Left lobe of liver (tissue), 2 donors: ENCODE results near the gene CTDSPL. TPM values are rescaled to one million over a fixed set of nuclear protein-coding genes. Genes with fewer than 3 reads are reported as not detected.
A peak's percentile ranks its signal among the peaks of the same experiment; 100 is the strongest.

ENCODE experiments used
- ATAC-seq: fragments of 200-7000 bp; cut with Tn5 transposase; one replicate; pipeline ENCODE4 v1.9.1; 2020; ENCODE audit warnings: mild to moderate bottlenecking, moderate library complexity
- DNase-seq: peaks from one replicate; pipeline ENCODE4 v3.0.0-alpha.2; 2020; ENCODE audit warnings: low spot score
- total RNA-seq: library from RNA; stranded (reverse); gene quantifications from one replicate; pipeline ENCODE4 v1.2.1, GENCODE V29; 2021
- donor health status: DM: no; HTN: no; CAD: no; lungs with moderate emphysema.
- donor health status: DM: no; HTN: yes; CAD: no.

CTDSPL gene
- total RNA-seq, 1 donor from 2014 or later, result 22.1 TPM

DNA sequence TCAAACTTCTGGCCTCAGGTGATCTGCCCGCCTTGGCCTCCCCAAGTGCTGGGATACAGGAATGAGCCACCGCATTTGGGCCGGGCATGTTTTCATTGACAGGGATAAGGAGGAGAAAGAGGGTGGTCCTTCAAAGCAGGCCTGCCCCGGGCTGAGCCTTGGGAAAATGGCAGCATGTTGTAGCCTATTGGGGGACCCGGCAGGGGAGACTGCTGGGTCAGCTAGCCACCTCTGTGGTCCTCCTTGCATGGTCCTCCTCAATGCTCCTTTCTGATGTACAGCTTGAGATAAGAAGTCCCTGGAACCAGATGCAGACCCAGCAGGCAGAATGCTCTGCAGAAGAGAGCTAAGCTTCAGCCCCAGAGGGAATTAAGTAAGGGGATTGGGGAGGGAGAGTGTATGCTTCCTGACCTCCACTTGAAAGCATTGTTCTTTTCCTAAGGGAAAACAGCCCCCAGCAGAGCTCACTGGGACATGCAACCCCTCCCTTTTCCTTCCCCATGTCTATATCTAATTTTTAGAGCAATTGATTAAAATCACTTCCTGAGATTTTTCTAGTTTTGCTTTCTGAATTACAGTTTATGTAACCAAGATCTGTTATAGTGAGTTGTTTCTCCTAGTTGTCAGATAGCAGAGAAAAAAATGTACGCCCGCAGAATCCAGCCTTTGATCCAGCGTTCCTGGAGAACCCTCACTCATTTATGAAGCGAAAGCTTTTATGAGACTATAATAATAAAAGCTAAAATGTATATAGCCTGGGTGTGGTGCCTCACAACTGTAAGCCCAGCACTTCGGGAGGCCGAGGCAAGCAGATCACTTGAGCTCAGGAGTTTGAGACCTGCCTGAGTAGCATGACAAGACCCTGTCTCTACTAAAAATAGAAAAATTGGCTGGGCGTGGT, 80.2 kb downstream of the CTDSPL start:
- DNase-seq (peak; percentile 40), ATAC-seq (no peak)

- no peak for ATAC-seq
- DNase-seq, result no peak
These were observed 81.0 kb downstream of the CTDSPL start for GRCh38 chr3:37942646-37943045.

GRCh38 chr3:37943126-37943525, 81.4 kb downstream of the CTDSPL start:
- peak; percentile 41 for DNase-seq
- ATAC-seq, result no peak

DNA sequence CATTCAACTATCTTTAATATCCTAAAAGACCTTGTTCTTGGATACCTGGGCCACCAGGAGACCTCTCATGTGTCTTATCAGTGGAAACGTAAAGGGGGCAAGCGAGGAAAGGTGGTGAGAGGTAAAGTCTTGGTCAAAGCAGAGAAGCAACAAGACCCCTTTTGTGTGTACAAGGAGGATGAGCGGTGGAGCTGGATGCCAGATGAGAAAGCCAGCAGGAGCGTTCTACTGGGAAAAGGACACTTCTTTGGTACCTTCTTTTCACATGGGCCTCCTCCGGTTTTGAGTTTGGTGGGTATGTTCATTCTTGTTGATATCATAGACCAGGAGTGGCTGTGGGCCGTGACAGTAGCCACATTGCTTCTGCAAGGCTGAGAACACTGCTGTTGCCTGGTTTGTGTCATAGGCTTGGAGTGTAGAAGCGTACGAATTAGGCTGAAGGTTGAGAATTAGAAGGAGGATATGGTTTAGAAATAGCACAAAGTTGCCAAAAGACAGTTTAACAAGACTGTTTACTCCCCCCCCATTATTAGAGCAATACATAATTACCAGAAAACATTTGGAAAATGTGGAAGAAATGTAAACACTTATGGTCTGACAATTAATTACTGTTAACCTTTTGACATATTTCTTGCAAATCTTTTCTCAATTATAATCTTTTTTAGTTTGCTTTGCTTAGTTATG, 82.1 kb downstream of the CTDSPL start:
- ATAC-seq, result no peak

DNA sequence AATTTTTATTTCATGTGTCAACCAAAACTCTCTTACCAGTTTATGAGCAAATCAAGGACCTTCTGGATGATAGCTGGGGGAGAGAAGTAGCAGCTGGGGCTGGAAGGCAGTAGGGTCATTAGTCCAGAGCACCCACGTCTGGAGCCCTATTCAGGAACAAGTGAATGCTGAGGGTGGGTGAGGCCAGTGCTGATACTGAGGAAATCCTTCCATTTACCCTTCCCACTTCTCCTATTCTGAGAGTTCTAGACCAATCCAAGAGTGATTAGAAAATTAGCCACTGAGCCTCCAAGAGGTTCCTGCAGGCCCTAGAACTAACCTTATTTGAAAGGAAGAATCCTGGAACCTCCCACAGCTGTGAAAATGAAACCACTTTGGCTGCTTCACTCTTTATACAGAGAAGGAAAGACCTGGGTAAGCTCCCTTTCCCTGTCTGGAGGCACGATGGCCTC, 82.7 kb downstream of the CTDSPL start:
- peak; percentile 37 for DNase-seq
- ATAC-seq, result peak; percentile 76

More for the DNA sequence above, 82.1 kb downstream of the CTDSPL start:
- DNase-seq, result peak; percentile 38

DNA sequence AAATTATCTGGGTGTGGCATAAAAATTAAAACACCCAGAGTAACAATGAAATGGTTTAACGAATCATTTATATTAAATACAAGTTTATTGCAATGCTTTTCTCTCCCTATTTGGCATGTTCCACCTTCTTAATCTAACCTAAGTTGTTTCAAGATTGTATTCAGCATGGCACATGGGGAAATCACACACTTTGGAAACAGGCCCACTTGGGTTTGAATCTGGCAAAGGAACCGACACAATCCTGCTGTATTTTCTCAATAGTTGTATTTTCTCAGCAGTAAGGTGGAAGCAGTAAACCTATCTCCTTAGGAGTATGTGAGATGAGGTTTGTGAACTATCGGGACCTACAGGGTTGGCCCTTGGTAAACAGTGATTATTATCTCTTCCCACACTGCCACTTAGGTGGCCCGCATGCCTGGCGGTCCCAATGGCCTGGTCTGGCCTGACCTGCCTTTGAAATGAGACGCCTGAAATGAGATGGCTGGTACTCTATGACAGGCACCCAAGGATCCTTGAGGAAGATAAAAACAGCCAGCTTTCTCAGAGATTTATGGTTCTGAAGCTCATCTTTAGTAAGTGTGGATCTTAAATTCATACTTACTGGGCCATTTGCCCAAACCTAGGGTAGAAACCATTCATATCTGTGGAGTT, 83.6 kb downstream of the CTDSPL start:
- no peak for ATAC-seq
- peak; percentile 40 for DNase-seq

DNA sequence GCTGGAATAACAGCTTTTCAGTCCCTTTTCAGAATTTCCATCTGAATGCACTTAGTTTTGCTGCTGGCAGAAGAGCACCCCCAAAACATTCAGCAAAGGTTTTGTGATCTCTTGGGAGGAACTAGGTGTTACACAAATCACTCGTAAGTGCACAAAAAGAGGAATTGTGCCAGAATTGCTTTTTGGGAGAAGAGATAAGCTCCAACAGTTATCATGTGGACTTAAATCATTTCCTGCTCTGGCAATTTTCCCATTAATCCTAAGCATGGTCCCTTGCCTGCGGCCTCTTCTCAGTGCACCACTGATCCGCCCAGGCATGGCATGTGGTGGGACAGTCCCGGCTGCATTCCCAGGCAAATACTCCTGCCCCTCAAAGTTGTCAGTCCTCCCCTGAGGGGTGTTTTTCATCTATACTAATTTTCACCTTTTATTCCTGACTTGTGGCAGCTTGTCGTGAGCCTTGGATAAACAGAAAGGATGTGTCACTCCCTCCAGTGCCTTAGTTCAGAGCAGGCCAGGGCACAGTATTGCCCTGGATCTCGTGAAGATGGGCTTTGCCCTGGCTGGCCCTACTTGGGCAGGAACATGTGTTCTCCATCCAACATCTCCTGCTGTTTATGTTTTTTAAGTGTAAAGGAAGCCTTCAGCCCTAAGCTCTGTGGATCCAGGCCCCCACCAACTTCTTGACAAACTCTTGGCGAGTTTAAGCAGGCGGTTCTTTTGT, 84.3 kb downstream of the CTDSPL start:
- ATAC-seq, result peak; percentile 54
- DNase-seq, result peak; percentile 48

GRCh38 chr3:37946531-37946889, 84.8 kb downstream of the CTDSPL start:
- ATAC-seq (no peak), DNase-seq (peak; percentile 27)

DNA sequence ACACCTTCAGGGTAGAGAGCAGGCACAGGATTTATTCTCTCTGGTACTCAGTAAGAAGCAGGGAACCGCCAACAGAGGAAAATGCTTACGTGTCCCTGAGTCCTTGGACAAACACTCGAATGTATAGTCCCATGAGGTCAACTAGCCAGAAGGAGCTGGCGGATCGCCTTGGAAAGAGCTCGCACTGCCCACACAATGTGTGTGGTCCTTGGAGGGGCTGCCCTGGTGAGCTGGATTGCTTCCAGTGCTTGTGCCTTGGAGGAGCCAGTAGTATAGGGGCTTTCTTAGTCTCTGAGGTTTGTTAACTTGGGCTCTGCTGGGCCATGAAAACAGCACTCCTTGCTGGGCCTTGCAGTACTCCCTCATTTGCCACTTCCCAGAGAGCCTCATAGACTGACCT, 88.2 kb downstream of the CTDSPL start:
- DNase-seq (peak; percentile 38), ATAC-seq (no peak)

GRCh38 chr3:37952564-37952963, 90.9 kb downstream of the CTDSPL start:
- ATAC-seq (no peak), DNase-seq (no peak)

- ATAC-seq (no peak), DNase-seq (no peak)
These were observed 91.5 kb downstream of the CTDSPL start for GRCh38 chr3:37953226-37953625.

DNA sequence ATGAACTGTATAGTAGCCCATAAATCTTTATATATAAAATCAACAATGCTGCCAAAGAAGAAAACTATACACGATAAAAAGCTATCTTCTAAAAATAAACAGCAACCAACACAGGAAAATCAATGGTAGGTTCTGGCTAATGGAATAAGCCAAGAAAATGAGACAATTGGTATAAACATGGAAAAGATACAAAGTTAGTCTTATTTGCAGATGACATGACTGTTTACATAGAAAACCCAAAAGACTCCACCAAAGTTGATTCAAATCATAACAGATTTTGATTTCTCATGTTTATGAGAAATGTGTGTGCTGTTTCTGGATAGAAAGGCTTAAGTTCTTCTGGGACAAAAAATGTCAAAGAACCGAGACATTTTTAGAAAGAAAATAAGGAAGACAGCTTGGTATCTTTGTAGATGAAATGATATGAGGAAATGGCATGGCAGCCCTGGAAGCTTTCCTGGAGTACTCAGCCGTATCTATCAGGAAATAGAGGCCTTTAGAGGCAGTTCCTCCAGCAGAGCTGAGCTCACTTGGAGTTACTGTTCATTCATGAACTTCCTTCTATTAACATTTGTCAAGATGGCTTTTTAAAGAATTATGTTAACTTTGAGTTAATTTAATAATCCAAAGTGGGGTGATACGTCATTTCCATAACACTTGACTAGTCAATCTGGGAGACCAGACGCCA, 92.2 kb downstream of the CTDSPL start:
- DNase-seq (no peak), ATAC-seq (no peak)

DNA sequence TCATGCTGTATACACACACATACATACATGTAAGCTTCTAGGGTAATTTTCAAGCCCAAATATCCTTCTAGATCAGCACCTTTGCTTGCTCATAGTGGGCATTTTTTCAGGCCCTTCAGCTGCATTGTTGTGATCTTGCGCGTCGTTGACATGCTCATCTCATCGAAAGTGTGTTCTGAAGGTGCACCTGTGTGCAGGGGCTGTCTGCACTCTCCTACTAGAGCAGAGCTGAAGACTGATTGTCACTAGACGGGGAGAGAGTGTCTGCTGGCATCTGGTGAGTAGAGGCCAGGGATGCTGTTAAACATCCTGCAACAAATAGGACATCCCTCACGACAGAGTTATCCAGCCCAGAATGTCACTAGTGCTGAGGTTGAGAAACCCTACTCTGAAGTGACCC, 93.2 kb downstream of the CTDSPL start:
- DNase-seq, result no peak

GRCh38 chr3:37955918-37956707, 94.4 kb downstream of the CTDSPL start:
- ATAC-seq (peak; percentile 45), DNase-seq (no peak)

More for the DNA sequence above, 93.2 kb downstream of the CTDSPL start:
- ATAC-seq, result no peak

- no peak for DNase-seq
- peak; percentile 36 for ATAC-seq
These were observed 95.3 kb downstream of the CTDSPL start for GRCh38 chr3:37956723-37957538.

DNA sequence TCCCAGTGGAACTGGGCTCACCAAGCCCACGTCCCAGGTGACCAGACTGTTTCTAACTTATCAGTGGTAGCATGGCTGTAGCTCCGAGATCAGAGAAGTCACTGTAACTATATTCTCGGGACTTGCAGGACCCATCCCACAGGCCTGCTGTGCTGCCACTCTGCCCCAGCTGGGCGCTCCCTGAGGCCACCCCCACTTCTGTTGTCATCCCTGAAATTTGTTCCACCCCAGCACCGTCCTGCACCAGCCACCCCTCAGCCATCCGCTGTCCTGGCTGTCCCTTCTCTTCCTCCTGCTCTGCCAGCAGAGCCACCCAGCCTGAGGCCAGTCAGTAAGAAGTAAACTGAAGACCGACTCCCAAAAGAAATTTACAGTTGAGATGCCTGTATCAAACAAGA, 95.9 kb downstream of the CTDSPL start:
- ATAC-seq, result peak; percentile 16
- no peak for DNase-seq

DNA sequence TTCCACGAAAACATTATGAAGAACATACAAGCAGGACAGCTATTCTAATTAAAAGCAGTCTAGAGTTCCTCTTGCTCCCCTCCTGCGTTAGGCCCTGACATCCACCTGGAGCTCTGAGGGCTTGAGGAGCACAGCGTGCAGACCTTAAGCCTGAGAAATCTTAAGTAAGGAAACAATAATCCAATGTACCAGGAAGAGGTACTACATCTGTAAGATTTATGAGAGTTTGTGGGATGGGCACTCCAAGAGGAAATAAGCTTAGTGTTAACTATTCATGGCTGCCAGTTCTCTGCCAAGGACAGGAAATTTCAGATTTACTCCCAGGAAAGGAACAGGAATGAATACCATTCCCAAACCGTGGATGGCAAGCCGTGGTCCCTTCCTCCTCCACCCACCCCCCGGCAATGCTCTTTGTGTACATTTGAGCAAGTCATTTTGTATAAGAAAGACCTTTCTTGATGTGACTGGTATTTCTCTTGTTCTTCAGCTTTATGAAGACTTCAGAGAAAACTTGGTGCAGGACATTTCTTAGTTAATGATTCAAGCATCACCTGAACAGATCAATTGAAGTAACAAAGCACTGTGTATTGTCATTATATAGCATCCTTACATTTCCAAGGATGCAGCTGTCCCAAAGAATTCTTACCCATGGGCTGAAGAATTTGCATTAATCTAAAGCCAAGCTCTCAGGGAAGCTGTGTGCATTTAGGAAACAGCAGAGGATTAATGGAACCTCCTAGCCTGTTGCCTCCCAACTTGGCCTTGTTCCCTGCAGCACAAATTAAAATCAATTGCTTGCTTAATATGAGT, 100.1 kb downstream of the CTDSPL start:
- peak; percentile 41 for DNase-seq
- ATAC-seq, result peak; percentile 13

DNA sequence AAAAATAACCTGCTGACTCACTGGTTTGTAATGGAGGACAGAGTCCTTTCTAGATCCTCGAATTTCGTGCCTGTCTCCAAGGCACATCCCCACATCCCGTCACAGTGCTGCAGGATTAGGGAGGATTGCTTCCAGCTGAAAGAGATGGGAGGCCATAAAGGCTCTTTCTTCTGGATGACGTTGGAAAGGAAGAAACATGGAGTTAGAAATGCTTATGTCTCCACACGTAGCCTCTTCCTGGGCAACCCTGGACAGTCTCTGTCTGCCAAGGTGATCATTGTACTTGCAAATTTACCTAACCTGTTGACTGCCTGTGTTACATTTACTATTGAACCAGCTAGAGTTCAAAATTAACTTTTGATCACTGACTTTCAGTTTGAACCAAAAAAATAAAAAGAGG, 101.3 kb downstream of the CTDSPL start:
- peak; percentile 68 for DNase-seq
- peak; percentile 73 for ATAC-seq
